HCT116 (cell line): ENCODE data around the gene ACACA. TPM values are rescaled to one million over a fixed set of nuclear protein-coding genes. Genes with fewer than 3 reads are reported as not detected.

Source experiments
- ATAC-seq: fragments of 200-7000 bp; cut with Tn5 transposase; 2 replicates; pipeline ENCODE4 v1.9.1; 2020; ENCODE audit warnings: mild to moderate bottlenecking, moderate library complexity
- BruUV-seq: library from RNA; stranded (reverse); fragments of 400-500 nt; replicated peaks from 2 replicates; lab custom pipeline; 2021; lab: Mats Ljungman, UMichigan
- CTCF ChIA-PET: fragments of 300-600 bp; sonication (Branson Sonifier 250); formaldehyde crosslinking; loops from one replicate; lab custom pipeline; 2021; ENCODE audit warnings: antibody characterized with exemption; lab: Charles Lee
- POLR2A ChIA-PET: fragments of 300-600, 350-600 bp; sonication (Branson Sonifier 250); formaldehyde crosslinking; loops from one replicate; lab custom pipeline; 2021; ENCODE audit warnings: antibody characterized with exemption; lab: Charles Lee
- RAD21 ChIA-PET, 2 experiments: fragments of 300-600 bp; sonication (Branson Sonifier 250); formaldehyde crosslinking; loops; one replicate each; lab custom pipeline; 2023; ENCODE audit warnings: low total read pairs in 2 of 2; ENCODE audit not compliant: uncharacterized antibody in 2 of 2, unreplicated experiment in 2 of 2, low non-redundant PET in 1 of 2; lab: Charles Lee
- DNase-seq: peaks from one replicate; pipeline ENCODE4 v3.0.0-alpha.2; 2010; ENCODE audit warnings: low read depth, low spot score
- H2AFZ ChIP-seq: fragments of 200-600 bp; shearing (Covaris generic), sonication (generic); 2 replicates; pipeline ENCODE4 v1.6.1; 2017; ENCODE audit warnings: low read depth, mixed run types, mixed read lengths, antibody characterized with exemption, low read length; ENCODE audit not compliant: poor library complexity, severe bottlenecking
- H3K27ac ChIP-seq: 2 replicates; pipeline ENCODE4 v1.5.1; 2012; ENCODE audit warnings: low read depth, low read length
- H3K27me3 ChIP-seq: fragments of 200-600 bp; sonication (generic); 2 replicates; pipeline ENCODE4 v1.6.1; 2016; ENCODE audit warnings: mixed run types, low read length, mixed read lengths; ENCODE audit not compliant: insufficient read depth
- H3K36me3 ChIP-seq, 2 experiments: fragments of 200-500 bp in 1 of 2; fragments of 200-600 bp in 1 of 2; sonication (Bioruptor generic) in 1 of 2; sonication (generic) in 1 of 2; 2 replicates each; pipeline versions ENCODE4 v1.5.1 to v1.6.1; 2014 to 2016; ENCODE audit warnings: low read length in 2 of 2, inconsistent platforms in 1 of 2, mixed read lengths in 1 of 2, mixed run types in 1 of 2; ENCODE audit not compliant: insufficient read depth in 2 of 2, control insufficient read depth in 1 of 2
- H3K4me1 ChIP-seq, 2 experiments: fragments of 200-600 bp in 1 of 2; sonication (generic) in 1 of 2; 2 replicates each; pipeline versions ENCODE4 v1.5.1 to v1.6.1; 2012 to 2017; ENCODE audit warnings: low read length in 2 of 2, inconsistent platforms in 1 of 2, mild to moderate bottlenecking in 1 of 2, mixed read lengths in 1 of 2, mixed run types in 1 of 2, moderate library complexity in 1 of 2; ENCODE audit not compliant: insufficient read depth in 2 of 2, control insufficient read depth in 1 of 2
- H3K4me2 ChIP-seq: fragments of 200-600 bp; sonication (generic); 2 replicates; pipeline ENCODE4 v1.6.1; 2017; ENCODE audit warnings: mixed run types, low read length, mixed read lengths
- H3K4me3 ChIP-seq, 2 experiments: fragments of 200-600 bp in 1 of 2; sonication (generic) in 1 of 2; replicated peaks in 1 of 2; 2 replicates each; pipeline ENCODE4 v1.5.1; 2011 to 2016; ENCODE audit warnings: low read length in 2 of 2, control low read depth in 1 of 2, low read depth in 1 of 2, mild to moderate bottlenecking in 1 of 2, mixed read lengths in 1 of 2, mixed run types in 1 of 2
- H3K79me2 ChIP-seq: fragments of 200-600 bp; sonication (generic); 2 replicates; pipeline ENCODE4 v1.6.1; 2017; ENCODE audit warnings: mild to moderate bottlenecking, mixed run types, low read length, moderate library complexity, mixed read lengths; ENCODE audit not compliant: insufficient read depth
- H3K9ac ChIP-seq: fragments of 200-600 bp; sonication (generic); 2 replicates; pipeline ENCODE4 v1.6.1; 2016; ENCODE audit warnings: low read length, mixed read lengths
- H3K9me2 ChIP-seq: fragments of 200-600 bp; sonication (generic), shearing (Covaris generic); 2 replicates; pipeline ENCODE4 v1.6.1; 2017; ENCODE audit warnings: mixed run types, mild to moderate bottlenecking, moderate library complexity; ENCODE audit not compliant: insufficient read depth
- H3K9me3 ChIP-seq, 2 experiments: fragments of 200-500 bp in 1 of 2; fragments of 200-600 bp in 1 of 2; sonication (Bioruptor generic) in 1 of 2; sonication (generic) in 1 of 2; 2 replicates each; pipeline ENCODE4 v1.6.1; 2014 to 2017; ENCODE audit warnings: low read length in 2 of 2, mixed read lengths in 2 of 2, inconsistent platforms in 1 of 2, low read depth in 1 of 2, mild to moderate bottlenecking in 1 of 2, mixed run types in 1 of 2, moderate library complexity in 1 of 2; ENCODE audit not compliant: control insufficient read depth in 1 of 2, insufficient read depth in 1 of 2
- H4K20me1 ChIP-seq: fragments of 200-600 bp; sonication (generic), shearing (Covaris generic); 2 replicates; pipeline ENCODE4 v1.6.1; 2017; ENCODE audit warnings: mixed run types, mild to moderate bottlenecking, moderate library complexity; ENCODE audit not compliant: insufficient read depth
- ATF3 ChIP-seq: IDR thresholded peaks from 2 replicates; pipeline ENCODE4 v1.6.1; 2012
- CBX3 ChIP-seq: IDR thresholded peaks from 2 replicates; pipeline ENCODE4 v1.6.1; 2012; ENCODE audit warnings: low read depth
- CEBPB ChIP-seq: IDR thresholded peaks from 2 replicates; pipeline ENCODE4 v1.6.1; 2012; ENCODE audit warnings: low read depth
- CTCF ChIP-seq, 3 experiments: fragments of 200-600 bp in 1 of 3; sonication (generic) in 1 of 3; IDR thresholded peaks in 2 of 3; conservative IDR thresholded peaks in 1 of 3; 2 replicates each; pipeline ENCODE4 v1.5.1; 2012 to 2017; ENCODE audit warnings: low read depth in 2 of 3, low read length in 2 of 3, antibody characterized with exemption in 1 of 3, borderline replicate concordance in 1 of 3, control low read depth in 1 of 3, mild to moderate bottlenecking in 1 of 3, mixed read lengths in 1 of 3, mixed run types in 1 of 3, moderate library complexity in 1 of 3; ENCODE audit not compliant: insufficient read depth in 1 of 3
- EGR1 ChIP-seq: IDR thresholded peaks from 2 replicates; pipeline ENCODE4 v1.6.1; 2012; ENCODE audit warnings: low read depth
- ELF1 ChIP-seq: IDR thresholded peaks from 2 replicates; pipeline ENCODE4 v1.6.1; 2012; ENCODE audit warnings: low read depth, borderline replicate concordance
- FOSL1 ChIP-seq: IDR thresholded peaks from 2 replicates; pipeline ENCODE4 v1.6.1; 2012; ENCODE audit warnings: low read depth
- JUND ChIP-seq: IDR thresholded peaks from 2 replicates; pipeline ENCODE4 v1.6.1; 2012
- MAX ChIP-seq: IDR thresholded peaks from 2 replicates; pipeline ENCODE4 v1.6.1; 2012
- POLR2A ChIP-seq: IDR thresholded peaks from 2 replicates; pipeline ENCODE4 v1.7.0; 2011; ENCODE audit warnings: borderline replicate concordance; ENCODE audit not compliant: insufficient read depth, insufficient read length; ENCODE audit errors: extremely low read depth
- POLR2AphosphoS5 ChIP-seq: IDR thresholded peaks from 2 replicates; pipeline ENCODE4 v1.6.1; 2011; ENCODE audit warnings: mild to moderate bottlenecking, low read depth, low read length, moderate library complexity
- SIN3A ChIP-seq: IDR thresholded peaks from 2 replicates; pipeline ENCODE4 v1.6.1; 2012; ENCODE audit warnings: low read depth
- SP1 ChIP-seq: IDR thresholded peaks from 2 replicates; pipeline ENCODE4 v1.6.1; 2012; ENCODE audit warnings: low read depth
- SRF ChIP-seq: IDR thresholded peaks from 2 replicates; pipeline ENCODE4 v1.6.1; 2012; ENCODE audit warnings: low read depth
- TCF7L2 ChIP-seq: IDR thresholded peaks from 2 replicates; pipeline ENCODE4 v1.7.0; 2011; ENCODE audit warnings: borderline replicate concordance, inconsistent platforms; ENCODE audit not compliant: insufficient read depth, insufficient read length; ENCODE audit errors: extremely low read depth
- ZBTB33 ChIP-seq: IDR thresholded peaks from 2 replicates; pipeline ENCODE4 v1.6.1; 2011; ENCODE audit warnings: mild to moderate bottlenecking, low read length, moderate library complexity; ENCODE audit not compliant: insufficient replicate concordance; ENCODE audit errors: extremely low read depth
- ZFX ChIP-seq: fragments of 450-650 bp; IDR thresholded peaks from 2 replicates; pipeline ENCODE4 v1.6.1; 2017
- ZNF274 ChIP-seq: fragments of 200-500 bp; sonication (Bioruptor generic); IDR thresholded peaks from 2 replicates; pipeline ENCODE4 v1.6.1; 2014; ENCODE audit warnings: mild to moderate bottlenecking, low read depth, low read length, inconsistent platforms
- intact Hi-C: fragments of 100-400 bp; cut with micrococcal nuclease; formaldehyde crosslinking; loops from 2 replicates; pipeline ENCODE4 v1.10.0; 2022
- total RNA-seq: library from RNA; stranded (reverse); gene quantifications from one replicate; pipeline ENCODE4 v1.2.1, GENCODE V29; 2021; ENCODE audit not compliant: unreplicated experiment

Gene ACACA
- total RNA-seq, 1 experiment from 2014 or later, result 161 TPM

- BruUV-seq, result no TSS peak
- H2AFZ ChIP-seq, result no peak overlapping the region
- no peaks in the 10 kb centered on the region for H3K4me1 ChIP-seq
- H4K20me1 ChIP-seq, result no peaks in the 10 kb centered on the region
- no peak overlapping the region for H3K4me2 ChIP-seq
- no peak overlapping the region for H3K27ac ChIP-seq
- H3K9ac ChIP-seq, result no peak overlapping the region
- DNase-seq (no peak), ATAC-seq (no peak)
- ChIA-PET POLR2A (interaction anchor here (0.6 kb wide), 1 partner anchor 123 kb away, joined by 4 read pairs; no protein-coding TSS in a partner anchor), CTCF (interaction anchor here (1.6 kb wide), 1 partner anchor 583 kb away, joined by 4 read pairs; no protein-coding TSS in a partner anchor), RAD21 (no interaction called here)
- no peaks in the 10 kb centered on the region for H3K27me3 ChIP-seq
- TF ChIP-seq ZFX (no peak), JUND (no peak)
- H3K79me2 ChIP-seq, result no peaks in the 10 kb centered on the region
- no peaks in the 10 kb centered on the region for H3K9me2 ChIP-seq
- intact Hi-C loops, result no loop called here
- H3K36me3 ChIP-seq, result peaks cover 12 to 18% of the 10 kb centered on the region in 2 experiments
- H3K4me3 ChIP-seq, result no peak overlapping the region
- H3K9me3 ChIP-seq, result no peaks in the 10 kb centered on the region
Observed at GRCh38 chr17:37211136-37211535, 195.5 kb downstream of the ACACA start.

GRCh38 chr17:37207103-37207502, 199.5 kb downstream of the ACACA start:
- no TSS peak for BruUV-seq
- H2AFZ ChIP-seq, result no peak overlapping the region
- RAD21 ChIA-PET, result no interaction called here
- peaks cover 29 to 32% of the 10 kb centered on the region in 2 experiments; a peak in 3 of 4 replicates for H3K36me3 ChIP-seq
- no peak overlapping the region for H3K9ac ChIP-seq
- ATAC-seq (no peak), DNase-seq (no peak)
- CTCF ChIA-PET, result no interaction called here
- no peaks in the 10 kb centered on the region for H3K9me2 ChIP-seq
- no peak overlapping the region for H3K4me2 ChIP-seq
- no peaks in the 10 kb centered on the region for H3K79me2 ChIP-seq
- POLR2A ChIA-PET, result no interaction called here
- no peaks in the 10 kb centered on the region for H3K27me3 ChIP-seq
- TF ChIP-seq SP1 (no peak), ZFX (no peak), ATF3 (no peak), MAX (no peak), ZNF274 (no peak), POLR2AphosphoS5 (no peak), SRF (no peak), CBX3 (no peak), FOSL1 (no peak), CTCF (IDR thresholded peaks at IDR 0.05 in 2 of 3, conservative IDR thresholded peaks at IDR 0.05 in 1 of 3; ENCODE audit: borderline replicate concordance in 1 of 3, insufficient read depth in 1 of 3, low read depth in 2 of 3, low read length in 2 of 3) (no peak), CEBPB (no peak), TCF7L2 (no peak), POLR2A (no peak), EGR1 (no peak), SIN3A (no peak), ELF1 (no peak), ZBTB33 (no peak)
- H3K4me3 ChIP-seq, result no peak overlapping the region
- no peaks in the 10 kb centered on the region for H3K4me1 ChIP-seq
- no peak overlapping the region for H3K27ac ChIP-seq
- no peaks in the 10 kb centered on the region for H3K9me3 ChIP-seq
- H4K20me1 ChIP-seq, result no peaks in the 10 kb centered on the region
- intact Hi-C loops, result no loop called here
